DND-41 (cell line): ENCODE data around the gene NID2.
A peak's percentile ranks its signal among the peaks of the same experiment; 100 is the strongest.

Source experiments
- ATAC-seq: fragments of 200-7000 bp; cut with Tn5 transposase; 3 replicates; pipeline ENCODE4 v1.9.1; 2021; ENCODE audit warnings: low read depth; ENCODE audit not compliant: insufficient read depth
- DNase-seq: peaks from one replicate; pipeline ENCODE4 v3.0.0-alpha.2; 2020
- H2AFZ ChIP-seq: 2 replicates; pipeline ENCODE4 v1.6.0; 2012; ENCODE audit warnings: low read depth, low read length
- H3K27ac ChIP-seq: 2 replicates; pipeline ENCODE4 v1.5.1; 2012; ENCODE audit warnings: low read length, inconsistent platforms
- H3K27me3 ChIP-seq: fragments of 200-600 bp; sonication (generic); 2 replicates; pipeline ENCODE4 v1.6.0; 2012; ENCODE audit warnings: low read length, mild to moderate bottlenecking, inconsistent platforms; ENCODE audit not compliant: insufficient read depth, poor library complexity
- H3K36me3 ChIP-seq: 2 replicates; pipeline ENCODE4 v1.5.1; 2012; ENCODE audit warnings: low read length, inconsistent platforms; ENCODE audit not compliant: insufficient read depth
- H3K4me1 ChIP-seq: 2 replicates; pipeline ENCODE4 v1.5.1; 2012; ENCODE audit warnings: mild to moderate bottlenecking, low read length; ENCODE audit not compliant: insufficient read depth
- H3K4me2 ChIP-seq: 2 replicates; pipeline ENCODE4 v1.6.0; 2012; ENCODE audit warnings: mild to moderate bottlenecking, moderate library complexity, low read length, inconsistent platforms; ENCODE audit not compliant: insufficient read depth
- H3K4me3 ChIP-seq, 2 experiments: fragments of 200-600 bp in 1 of 2; shearing (Covaris generic) in 1 of 2; 2 replicates each; pipeline ENCODE4 v1.5.1; 2012 to 2016; ENCODE audit warnings: inconsistent platforms in 2 of 2, low read length in 2 of 2, mild to moderate bottlenecking in 2 of 2, low read depth in 1 of 2, moderate library complexity in 1 of 2
- H3K79me2 ChIP-seq: 2 replicates; pipeline ENCODE4 v1.6.0; 2012; ENCODE audit warnings: low read length, inconsistent platforms; ENCODE audit not compliant: insufficient read depth
- H3K9ac ChIP-seq: 2 replicates; pipeline ENCODE4 v1.6.0; 2012; ENCODE audit warnings: low read depth, mild to moderate bottlenecking, inconsistent platforms, low read length, moderate library complexity
- H3K9me3 ChIP-seq: 2 replicates; pipeline ENCODE4 v1.5.1; 2012; ENCODE audit warnings: low read length, moderate library complexity, mild to moderate bottlenecking, inconsistent platforms; ENCODE audit not compliant: insufficient read depth, severe bottlenecking
- H4K20me1 ChIP-seq: 2 replicates; pipeline ENCODE4 v1.6.0; 2012; ENCODE audit warnings: low read length; ENCODE audit not compliant: insufficient read depth
- CTCF ChIP-seq: IDR thresholded peaks from 2 replicates; pipeline ENCODE4 v1.5.1; 2012; ENCODE audit warnings: borderline replicate concordance, low read length, moderate library complexity, mild to moderate bottlenecking; ENCODE audit not compliant: poor library complexity, severe bottlenecking; ENCODE audit errors: extremely low read depth
- EZH2 ChIP-seq: IDR thresholded peaks from 3 replicates; pipeline ENCODE4 v1.6.1; 2012; ENCODE audit warnings: borderline replicate concordance, low read depth, mild to moderate bottlenecking, moderate library complexity, low read length, inconsistent platforms; ENCODE audit not compliant: severe bottlenecking

The NID2 gene

DNA sequence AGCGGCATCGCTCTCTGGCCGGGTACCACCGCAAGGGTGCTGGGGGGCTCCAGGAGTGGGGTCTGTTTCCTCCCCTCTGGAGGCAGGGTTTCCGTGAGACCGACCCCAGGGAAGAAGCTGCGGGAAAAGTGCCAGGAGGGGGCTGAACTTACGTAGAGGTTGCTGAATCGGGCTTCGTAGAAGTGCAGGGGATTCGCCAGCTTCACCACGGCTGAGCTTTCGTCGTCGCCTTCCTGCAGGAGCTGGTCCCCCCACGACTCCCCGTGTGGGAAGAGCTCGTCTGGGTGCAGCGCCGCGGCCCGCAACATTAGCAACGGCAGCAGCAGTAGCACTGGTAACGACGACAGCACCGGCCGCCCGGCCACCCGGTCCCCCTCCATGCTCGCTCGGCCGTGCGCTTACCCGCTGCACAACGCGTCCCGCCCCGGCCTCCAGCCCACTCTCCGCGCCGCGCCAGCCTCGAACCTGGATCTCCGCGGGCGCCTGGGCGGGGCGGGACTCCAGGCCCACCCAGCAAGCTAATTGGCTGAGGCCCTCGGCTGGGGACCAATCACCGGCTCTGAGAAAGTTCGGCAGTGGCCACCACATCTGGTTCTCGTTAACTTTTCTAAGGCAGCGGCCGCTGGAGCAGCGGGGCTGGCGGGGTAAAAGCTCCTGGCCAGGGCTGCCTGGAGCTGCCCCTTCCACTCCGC lies at the start of gene NID2:
Gene NID2, minus strand, starts transcription at position 445 of the 692 bp plus-strand sequence. Its CDS starts 65 bp downstream, at position 380.
- DNase-seq: no peak

GRCh38 chr14:52117111-52117832 lies 48.4 kb upstream of the NID2 start:
- H3K4me1 ChIP-seq: peaks cover 10% of the 10 kb centered on the region
- no peaks in the 10 kb centered on the region for H3K9me3 ChIP-seq
- H3K36me3 ChIP-seq: no peaks in the 10 kb centered on the region
- ATAC-seq (no peak), DNase-seq (no peak)
- no peak for TF ChIP-seq CTCF
- no peak for TF ChIP-seq EZH2
- no peaks in the 10 kb centered on the region for H3K27me3 ChIP-seq
- H3K9ac ChIP-seq: no peak overlapping the region
- no peaks in the 10 kb centered on the region for H3K79me2 ChIP-seq
- no peak overlapping the region for H3K4me3 ChIP-seq
- no peak overlapping the region for H3K4me2 ChIP-seq
- H3K27ac ChIP-seq: no peak overlapping the region
- no peak overlapping the region for H2AFZ ChIP-seq
- no peaks in the 10 kb centered on the region for H4K20me1 ChIP-seq

More for the DNA sequence above, at the start of gene NID2:
- Histone ChIP-seq H3K9me3 (no peaks in the 10 kb centered on the region), H3K27me3 (no peaks in the 10 kb centered on the region), H3K4me3 (no peak within 1 kb of the TSS), H3K4me1 (peaks cover 10% of the 10 kb centered on the region), H4K20me1 (no peaks in the 10 kb centered on the region), H3K79me2 (no peaks in the 10 kb centered on the region), H2AFZ (no peak within 1 kb of the TSS), H3K9ac (no peak within 1 kb of the TSS), H3K27ac (no peak within 1 kb of the TSS), H3K4me2 (no peak within 1 kb of the TSS), H3K36me3 (no peaks in the 10 kb centered on the region)
- TF ChIP-seq EZH2 (no peak), CTCF (no peak)
- no peak for ATAC-seq

GRCh38 chr14:52115286-52115685 lies 46.4 kb upstream of the NID2 start:
- no peaks in the 10 kb centered on the region for H4K20me1 ChIP-seq
- H3K36me3 ChIP-seq: no peaks in the 10 kb centered on the region
- no peak overlapping the region for H2AFZ ChIP-seq
- H3K9ac ChIP-seq: no peak overlapping the region
- peaks cover 10% of the 10 kb centered on the region for H3K4me1 ChIP-seq
- H3K79me2 ChIP-seq: no peaks in the 10 kb centered on the region
- H3K4me2 ChIP-seq: no peak overlapping the region
- peak overlapping the region; percentile 60 for H3K27ac ChIP-seq
- H3K27me3 ChIP-seq: no peaks in the 10 kb centered on the region
- no peaks in the 10 kb centered on the region for H3K9me3 ChIP-seq
- DNase-seq (no peak), ATAC-seq (peak; percentile 50; the same call in 2 of the 3 replicates)
- no peak for TF ChIP-seq CTCF
- no peak for TF ChIP-seq EZH2
- H3K4me3 ChIP-seq: no peak overlapping the region
